ENCODE data around the gene ANXA11. TPM values are rescaled to one million over a fixed set of nuclear protein-coding genes. Genes with fewer than 3 reads are reported as not detected.
A peak's percentile ranks its signal among the peaks of the same experiment; 100 is the strongest.

ANXA11 gene
- total and polyA plus RNA-seq, 9 of the 15 experiments (the other 6 are each of a cell fraction or from before 2014, with no cell fraction given): 43.6 to 212 (median 109) TPM

DNA sequence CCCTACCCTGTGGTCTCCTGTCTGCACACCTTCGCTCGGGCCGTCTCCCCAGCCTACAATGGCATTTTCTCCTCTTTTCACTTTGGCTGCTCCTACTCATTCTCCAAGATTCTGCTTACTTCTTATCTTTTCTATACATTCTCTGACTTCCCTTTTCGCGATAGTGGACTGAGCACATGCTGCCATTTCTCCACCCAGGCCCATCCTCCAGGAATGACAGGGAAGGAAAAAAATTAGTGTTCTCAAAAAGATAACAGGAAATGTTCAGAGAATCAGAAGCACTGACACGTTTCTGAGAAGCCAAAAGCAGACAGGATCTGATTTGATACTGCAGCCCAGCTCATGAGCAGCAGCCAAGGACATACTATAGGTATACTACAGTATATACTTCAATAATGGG, 6.4 kb upstream of the ANXA11 start (continued):
- TF ChIP-seq, protein P1, sequence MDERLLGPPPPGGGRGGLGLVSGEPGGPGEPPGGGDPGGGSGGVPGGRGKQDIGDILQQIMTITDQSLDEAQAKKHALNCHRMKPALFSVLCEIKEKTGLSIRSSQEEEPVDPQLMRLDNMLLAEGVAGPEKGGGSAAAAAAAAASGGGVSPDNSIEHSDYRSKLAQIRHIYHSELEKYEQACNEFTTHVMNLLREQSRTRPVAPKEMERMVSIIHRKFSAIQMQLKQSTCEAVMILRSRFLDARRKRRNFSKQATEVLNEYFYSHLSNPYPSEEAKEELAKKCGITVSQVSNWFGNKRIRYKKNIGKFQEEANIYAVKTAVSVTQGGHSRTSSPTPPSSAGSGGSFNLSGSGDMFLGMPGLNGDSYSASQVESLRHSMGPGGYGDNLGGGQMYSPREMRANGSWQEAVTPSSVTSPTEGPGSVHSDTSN (CRISPR knock-in tag; IDR thresholded peaks at IDR 0.05; ENCODE audit: low read depth): no peak
- TF ChIP-seq, protein P1 (tag; conservative IDR thresholded peaks at IDR 0.05; ENCODE audit: low read depth): peak; percentile 40; the same call in 1 of the 2 replicates
- TF ChIP-seq FOXK2 (conservative IDR thresholded peaks at IDR 0.05 in 1 of 2, IDR thresholded peaks at IDR 0.05 in 1 of 2; ENCODE audit: low read depth in 2 of 2) (peak; percentile 45 to 67; a peak in 3 of 4 replicates), MAFF (IDR thresholded peaks at IDR 0.05; ENCODE audit: low read length) (peak; percentile 13; the same call in 1 of the 2 replicates), PHF21A (IDR thresholded peaks at IDR 0.05; ENCODE audit: borderline replicate concordance, low read depth) (no peak), MYC (IDR thresholded peaks at IDR 0.05; ENCODE audit: low read depth, low read length) (peak; percentile 95), MYC (CRISPR knock-in tag; IDR thresholded peaks at IDR 0.05; ENCODE audit: borderline replicate concordance, low read depth) (0 out of 2 replicates have a peak, but pooled peaks have one; percentile 30), NBN (IDR thresholded peaks at IDR 0.05; ENCODE audit: low read depth) (peak; percentile 63; the same call in 1 of the 2 replicates), SMARCA4 (IDR thresholded peaks at IDR 0.05) (peak; percentile 90), HMG20B (CRISPR knock-in tag; IDR thresholded peaks at IDR 0.05) (no peak), SOX6 (IDR thresholded peaks at IDR 0.05) (peak; percentile 79), MEF2A (IDR thresholded peaks at IDR 0.05; ENCODE audit: control insufficient read depth, low read depth, low read length) (no peak), MAFG (tag; conservative IDR thresholded peaks at IDR 0.05) (0 out of 2 replicates have a peak, but pooled peaks have one; percentile 12), TAF9B (IDR thresholded peaks at IDR 0.05; ENCODE audit: partially characterized antibody) (no peak), RBM25 (IDR thresholded peaks at IDR 0.05; ENCODE audit: low read depth, low read length, severe bottlenecking) (no peak), CBFA2T2 (conservative IDR thresholded peaks at IDR 0.05) (peak; percentile 75), ZKSCAN1 (IDR thresholded peaks at IDR 0.05; ENCODE audit: low read depth, low read length) (0 out of 2 replicates have a peak, but pooled peaks have one; percentile 33), BHLHE40 (IDR thresholded peaks at IDR 0.05; ENCODE audit: low read length) (peak; percentile 86)
- TF ChIP-seq, protein P2, sequence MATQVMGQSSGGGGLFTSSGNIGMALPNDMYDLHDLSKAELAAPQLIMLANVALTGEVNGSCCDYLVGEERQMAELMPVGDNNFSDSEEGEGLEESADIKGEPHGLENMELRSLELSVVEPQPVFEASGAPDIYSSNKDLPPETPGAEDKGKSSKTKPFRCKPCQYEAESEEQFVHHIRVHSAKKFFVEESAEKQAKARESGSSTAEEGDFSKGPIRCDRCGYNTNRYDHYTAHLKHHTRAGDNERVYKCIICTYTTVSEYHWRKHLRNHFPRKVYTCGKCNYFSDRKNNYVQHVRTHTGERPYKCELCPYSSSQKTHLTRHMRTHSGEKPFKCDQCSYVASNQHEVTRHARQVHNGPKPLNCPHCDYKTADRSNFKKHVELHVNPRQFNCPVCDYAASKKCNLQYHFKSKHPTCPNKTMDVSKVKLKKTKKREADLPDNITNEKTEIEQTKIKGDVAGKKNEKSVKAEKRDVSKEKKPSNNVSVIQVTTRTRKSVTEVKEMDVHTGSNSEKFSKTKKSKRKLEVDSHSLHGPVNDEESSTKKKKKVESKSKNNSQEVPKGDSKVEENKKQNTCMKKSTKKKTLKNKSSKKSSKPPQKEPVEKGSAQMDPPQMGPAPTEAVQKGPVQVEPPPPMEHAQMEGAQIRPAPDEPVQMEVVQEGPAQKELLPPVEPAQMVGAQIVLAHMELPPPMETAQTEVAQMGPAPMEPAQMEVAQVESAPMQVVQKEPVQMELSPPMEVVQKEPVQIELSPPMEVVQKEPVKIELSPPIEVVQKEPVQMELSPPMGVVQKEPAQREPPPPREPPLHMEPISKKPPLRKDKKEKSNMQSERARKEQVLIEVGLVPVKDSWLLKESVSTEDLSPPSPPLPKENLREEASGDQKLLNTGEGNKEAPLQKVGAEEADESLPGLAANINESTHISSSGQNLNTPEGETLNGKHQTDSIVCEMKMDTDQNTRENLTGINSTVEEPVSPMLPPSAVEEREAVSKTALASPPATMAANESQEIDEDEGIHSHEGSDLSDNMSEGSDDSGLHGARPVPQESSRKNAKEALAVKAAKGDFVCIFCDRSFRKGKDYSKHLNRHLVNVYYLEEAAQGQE (IDR thresholded peaks at IDR 0.05; ENCODE audit: borderline replicate concordance): peak; percentile 15; the same call in 1 of the 2 replicates
- TF ChIP-seq, protein P2 (CRISPR knock-in tag; IDR thresholded peaks at IDR 0.05; ENCODE audit: low read depth): no peak

Data from K562 (cell line).